Caco-2 (cell line): ENCODE results near the gene GNB1. TPM values are rescaled to one million over a fixed set of nuclear protein-coding genes. Genes with fewer than 3 reads are reported as not detected.

ENCODE experiments used
- BruUV-seq: library from RNA; stranded (reverse); fragments of 400-500 nt; replicated peaks from 2 replicates; lab custom pipeline; 2021; lab: Mats Ljungman, UMichigan
- CTCF ChIA-PET: fragments of 300-600 bp; sonication (Branson Sonifier 250); formaldehyde crosslinking; loops from one replicate; lab custom pipeline; 2022; ENCODE audit warnings: antibody characterized with exemption; lab: Charles Lee
- POLR2A ChIA-PET: fragments of 300-600 bp; sonication (Branson Sonifier 250); formaldehyde crosslinking; loops from one replicate; lab custom pipeline; 2022; ENCODE audit warnings: antibody characterized with exemption; lab: Charles Lee
- DNase-seq, 2 experiments: peaks; one replicate each; pipeline versions ENCODE4 v3.0.0 to v3.0.0-alpha.2; 2020 to 2022
- H3K27me3 ChIP-seq: replicated peaks from 2 replicates; pipeline ENCODE4 v1.6.0; 2011; ENCODE audit warnings: low read length; ENCODE audit not compliant: control insufficient read depth, insufficient read depth
- H3K36me3 ChIP-seq: 2 replicates; pipeline ENCODE4 v1.5.1; 2011; ENCODE audit warnings: low read length; ENCODE audit not compliant: control insufficient read depth, insufficient read depth
- H3K4me1 ChIP-seq: fragments of 250-450 bp; sonication (Bioruptor Pico); 2 replicates; pipeline ENCODE4 v1.5.1; 2020; ENCODE audit warnings: mild to moderate bottlenecking
- H3K4me3 ChIP-seq: 2 replicates; pipeline ENCODE4 v1.5.1; 2011; ENCODE audit warnings: low read depth, mild to moderate bottlenecking, control low read depth, low read length
- H3K9me3 ChIP-seq: fragments of 250-450 bp; sonication (Bioruptor Pico); 2 replicates; pipeline ENCODE4 v1.5.1; 2020; ENCODE audit warnings: mild to moderate bottlenecking, moderate library complexity
- H3K27ac Mint-ChIP-seq: one replicate; pipeline ENCODE4 v1.8.0; 2022; ENCODE audit warnings: mixed read lengths; ENCODE audit not compliant: unreplicated experiment
- H3K27me3 Mint-ChIP-seq: one replicate; pipeline ENCODE4 v1.8.0; 2022; ENCODE audit warnings: mixed read lengths; ENCODE audit not compliant: insufficient read depth, unreplicated experiment
- H3K36me3 Mint-ChIP-seq: one replicate; pipeline ENCODE4 v1.8.0; 2022; ENCODE audit warnings: mild to moderate bottlenecking, mixed read lengths; ENCODE audit not compliant: insufficient read depth, unreplicated experiment
- H3K4me1 Mint-ChIP-seq: one replicate; pipeline ENCODE4 v1.8.0; 2022; ENCODE audit warnings: low read depth, mixed read lengths; ENCODE audit not compliant: unreplicated experiment
- H3K4me3 Mint-ChIP-seq: one replicate; pipeline ENCODE4 v1.8.0; 2022; ENCODE audit warnings: mild to moderate bottlenecking, moderate library complexity, mixed read lengths; ENCODE audit not compliant: unreplicated experiment
- H3K9me3 Mint-ChIP-seq: one replicate; pipeline ENCODE4 v1.8.0; 2022; ENCODE audit warnings: mixed read lengths; ENCODE audit not compliant: unreplicated experiment
- CTCF ChIP-seq, 2 experiments: fragments of 200-600 bp in 1 of 2; IDR thresholded peaks; 1 replicate in 1 of 2; 2 replicates in 1 of 2; pipeline versions ENCODE4 v1.5.1 to v1.8.0; 2011 to 2022; ENCODE audit warnings: antibody characterized with exemption in 1 of 2, control low read depth in 1 of 2, inconsistent platforms in 1 of 2, low read depth in 1 of 2, low read length in 1 of 2, mild to moderate bottlenecking in 1 of 2, moderate library complexity in 1 of 2; ENCODE audit not compliant: insufficient read depth in 1 of 2, severe bottlenecking in 1 of 2, unreplicated experiment in 1 of 2
- intact Hi-C: fragments of 100-400 bp; cut with micrococcal nuclease; formaldehyde crosslinking; loops from one replicate; pipeline ENCODE4 v1.10.0; 2022; ENCODE audit not compliant: unreplicated experiment
- total RNA-seq: library from RNA; stranded (reverse); gene quantifications from 2 replicates; pipeline ENCODE4 v1.2.3, GENCODE V29; 2022

Gene GNB1
- total RNA-seq, 1 experiment from 2014 or later = 301 TPM

- Histone ChIP-seq H3K27me3 (no peaks in the 10 kb centered on the region), H3K4me1 (peaks cover 20% of the 10 kb centered on the region; the same call in 1 of the 2 replicates), H3K4me3 (no peak overlapping the region), H3K9me3 (no peaks in the 10 kb centered on the region), H3K36me3 (no peaks in the 10 kb centered on the region)
- intact Hi-C loops = no loop called here
- CTCF ChIA-PET = no interaction called here
- no peaks in the 10 kb centered on the region for H3K4me1 Mint-ChIP-seq
- H3K27me3 Mint-ChIP-seq = no peaks in the 10 kb centered on the region
- no peak for TF ChIP-seq CTCF (IDR thresholded peaks at IDR 0.05; ENCODE audit: insufficient read depth in 1 of 2, low read depth in 1 of 2, low read length in 1 of 2, severe bottlenecking in 1 of 2, unreplicated experiment in 1 of 2)
- no TSS peak for BruUV-seq
- H3K9me3 Mint-ChIP-seq = no peaks in the 10 kb centered on the region
- H3K36me3 Mint-ChIP-seq = peaks cover 5% of the 10 kb centered on the region
- POLR2A ChIA-PET = interaction anchor here (0.6 kb wide), 1 partner anchor 13 kb away, joined by 5 read pairs; no protein-coding TSS in a partner anchor
- no peak overlapping the region for H3K4me3 Mint-ChIP-seq
- no peak overlapping the region for H3K27ac Mint-ChIP-seq
- DNase-seq = no peak
These were observed 30.6 kb upstream of the GNB1 start for GRCh38 chr1:1921459-1921862.

- no peaks in the 10 kb centered on the region for H3K27me3 ChIP-seq
- no peaks in the 10 kb centered on the region for H3K27me3 Mint-ChIP-seq
- H3K9me3 Mint-ChIP-seq = no peaks in the 10 kb centered on the region
- no peak for TF ChIP-seq CTCF (IDR thresholded peaks at IDR 0.05; ENCODE audit: insufficient read depth in 1 of 2, low read depth in 1 of 2, low read length in 1 of 2, severe bottlenecking in 1 of 2, unreplicated experiment in 1 of 2)
- peaks cover 20% of the 10 kb centered on the region; the same call in 1 of the 2 replicates for H3K4me1 ChIP-seq
- no TSS peak for BruUV-seq
- peaks cover 5% of the 10 kb centered on the region for H3K36me3 Mint-ChIP-seq
- H3K4me1 Mint-ChIP-seq = no peaks in the 10 kb centered on the region
- ChIA-PET CTCF (no interaction called here), POLR2A (interaction anchor here (0.6 kb wide), 1 partner anchor 12 kb away, joined by 5 read pairs; no protein-coding TSS in a partner anchor)
- no peak for DNase-seq
- intact Hi-C loops = no loop called here
- no peaks in the 10 kb centered on the region for H3K9me3 ChIP-seq
- no peak overlapping the region for H3K4me3 ChIP-seq
- H3K36me3 ChIP-seq = no peaks in the 10 kb centered on the region
- H3K4me3 Mint-ChIP-seq = no peak overlapping the region
- H3K27ac Mint-ChIP-seq = no peak overlapping the region
These were observed 29.9 kb upstream of the GNB1 start for GRCh38 chr1:1920608-1921458.

GRCh38 chr1:1920057-1920607 lies 29.2 kb upstream of the GNB1 start:
- CTCF ChIA-PET = no interaction called here
- Histone ChIP-seq H3K36me3 (no peaks in the 10 kb centered on the region), H3K4me3 (peak overlapping the region; percentile 24; the same call in 1 of the 2 replicates), H3K9me3 (no peaks in the 10 kb centered on the region), H3K4me1 (peaks cover 20% of the 10 kb centered on the region; the same call in 1 of the 2 replicates), H3K27me3 (no peaks in the 10 kb centered on the region)
- H3K4me3 Mint-ChIP-seq = peak overlapping the region; percentile 58
- H3K36me3 Mint-ChIP-seq = peaks cover 5% of the 10 kb centered on the region
- no peaks in the 10 kb centered on the region for H3K4me1 Mint-ChIP-seq
- TF ChIP-seq CTCF (IDR thresholded peaks at IDR 0.05; ENCODE audit: insufficient read depth in 1 of 2, low read depth in 1 of 2, low read length in 1 of 2, severe bottlenecking in 1 of 2, unreplicated experiment in 1 of 2) = no peak
- H3K9me3 Mint-ChIP-seq = no peaks in the 10 kb centered on the region
- H3K27me3 Mint-ChIP-seq = no peaks in the 10 kb centered on the region
- POLR2A ChIA-PET = no interaction called here
- no peak for DNase-seq
- intact Hi-C loops = no loop called here
- H3K27ac Mint-ChIP-seq = no peak overlapping the region
- no TSS peak for BruUV-seq
